DMS79 (cell line): ENCODE data around the gene OR4D2.

ENCODE experiments used
- DNase-seq: peaks from one replicate; lab custom pipeline; 2025; lab: John Stamatoyannopoulos, UW

OR4D2 gene

DNA sequence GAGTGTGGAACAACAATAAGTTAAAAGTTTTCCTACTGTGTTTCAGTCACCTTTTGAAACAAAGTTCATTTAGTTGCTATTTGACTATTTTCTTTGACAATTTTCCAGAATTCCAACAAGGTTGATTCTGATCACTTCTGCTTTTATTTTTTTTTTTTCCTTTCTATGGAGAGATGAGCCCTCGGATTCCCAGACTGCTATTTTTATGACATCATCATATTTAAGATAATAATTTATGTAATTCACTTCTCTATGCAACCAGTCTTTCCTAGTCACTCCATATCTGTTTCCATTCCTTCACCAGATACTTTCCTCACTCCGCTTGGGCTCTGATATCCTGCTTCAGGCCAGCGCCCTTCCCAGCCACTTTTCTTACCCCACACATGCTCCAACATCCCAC, 8.1 kb downstream of the OR4D2 start:
- no peak for DNase-seq

DNA sequence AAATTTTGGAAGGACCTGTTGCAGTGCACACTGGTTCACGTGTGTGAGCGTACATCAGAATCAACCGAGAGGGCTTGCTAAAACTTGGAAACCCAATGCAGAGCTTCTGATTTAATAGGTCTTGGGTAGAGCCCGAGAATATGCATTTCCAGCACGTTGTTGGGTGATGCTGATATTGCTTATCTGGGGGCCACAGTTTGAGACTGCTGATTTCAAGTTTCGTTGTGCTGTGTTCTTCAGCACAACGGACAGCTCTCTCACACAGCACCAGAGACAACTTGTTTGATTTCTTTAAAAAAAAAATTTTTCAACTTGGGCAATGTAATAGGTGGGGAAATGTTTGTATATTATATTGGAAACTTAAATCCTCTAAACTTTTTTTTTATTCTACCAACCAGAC, 9.4 kb downstream of the OR4D2 start:
- no peak for DNase-seq

DNA sequence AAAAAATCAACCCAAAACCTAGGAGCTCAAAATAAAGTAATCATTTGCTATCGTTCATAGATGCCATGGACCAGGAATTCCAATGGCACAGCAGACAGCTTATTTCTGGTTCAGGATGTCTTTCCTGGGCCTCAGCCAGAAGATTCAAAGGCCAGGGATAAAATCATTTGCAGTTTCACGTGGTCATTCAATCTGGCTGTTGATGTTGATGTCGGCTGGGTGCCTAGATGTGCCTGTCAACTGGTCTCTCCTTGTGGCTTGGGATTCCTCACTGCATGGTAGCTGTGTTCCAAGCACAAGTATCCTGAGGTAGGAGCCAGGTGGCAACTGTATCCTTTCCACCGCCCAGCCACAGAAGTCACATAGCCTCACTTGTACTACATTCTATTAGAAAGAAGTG, 15.0 kb downstream of the OR4D2 start:
- no peak for DNase-seq

DNA sequence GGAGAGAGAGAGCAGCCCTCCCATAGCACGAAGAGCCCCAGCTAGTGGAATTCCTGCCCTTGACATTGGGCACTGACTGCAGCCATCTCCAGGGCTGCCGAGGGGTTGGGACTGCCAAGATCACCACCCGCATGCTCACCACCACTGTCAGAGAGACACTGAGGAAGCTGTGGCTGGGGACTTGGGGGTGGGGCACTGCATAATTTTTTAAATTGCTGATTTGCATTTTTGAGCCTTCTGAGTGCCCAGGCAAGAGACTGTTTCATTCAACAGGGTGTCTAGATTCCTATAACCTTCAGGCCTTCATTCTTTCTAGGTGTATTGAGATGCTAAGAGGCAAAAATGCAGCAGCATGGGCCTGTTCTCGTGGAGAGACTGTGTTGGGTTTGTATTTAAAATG, 16.7 kb downstream of the OR4D2 start:
- DNase-seq: no peak

DNA sequence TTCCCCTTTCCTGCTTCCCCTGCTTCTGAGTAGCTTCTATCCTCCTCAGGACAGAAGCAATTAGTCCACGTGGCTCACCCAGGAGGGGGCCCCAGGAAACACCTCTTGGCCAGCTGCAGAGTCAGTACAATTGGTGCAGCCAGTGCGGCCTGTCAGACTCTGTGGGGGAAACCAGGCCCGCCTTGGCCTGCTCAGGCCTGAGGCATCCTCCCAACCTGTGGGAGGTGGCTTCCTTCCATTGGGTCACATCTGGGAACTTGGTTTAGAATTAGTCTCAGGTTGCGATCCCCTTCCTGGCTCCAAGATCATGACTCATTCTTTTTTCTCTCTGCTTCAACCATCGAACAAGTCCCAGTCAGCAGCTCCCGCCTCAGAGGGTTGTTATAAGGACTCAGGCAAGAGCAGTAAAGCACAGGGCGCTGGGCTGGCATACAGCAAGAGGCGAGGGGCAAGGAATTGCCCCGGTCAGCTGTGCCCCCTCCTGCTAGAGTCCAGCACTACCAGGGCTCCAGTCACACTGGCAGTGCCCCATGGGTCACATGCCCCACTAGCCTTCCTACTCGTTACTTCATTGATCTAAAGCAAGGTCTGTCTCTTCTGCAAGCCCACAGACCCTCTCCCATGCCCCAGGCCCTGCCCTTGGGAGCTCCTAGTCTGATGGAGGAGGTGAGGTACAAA, 17.7 kb downstream of the OR4D2 start:
- DNase-seq: no peak

DNA sequence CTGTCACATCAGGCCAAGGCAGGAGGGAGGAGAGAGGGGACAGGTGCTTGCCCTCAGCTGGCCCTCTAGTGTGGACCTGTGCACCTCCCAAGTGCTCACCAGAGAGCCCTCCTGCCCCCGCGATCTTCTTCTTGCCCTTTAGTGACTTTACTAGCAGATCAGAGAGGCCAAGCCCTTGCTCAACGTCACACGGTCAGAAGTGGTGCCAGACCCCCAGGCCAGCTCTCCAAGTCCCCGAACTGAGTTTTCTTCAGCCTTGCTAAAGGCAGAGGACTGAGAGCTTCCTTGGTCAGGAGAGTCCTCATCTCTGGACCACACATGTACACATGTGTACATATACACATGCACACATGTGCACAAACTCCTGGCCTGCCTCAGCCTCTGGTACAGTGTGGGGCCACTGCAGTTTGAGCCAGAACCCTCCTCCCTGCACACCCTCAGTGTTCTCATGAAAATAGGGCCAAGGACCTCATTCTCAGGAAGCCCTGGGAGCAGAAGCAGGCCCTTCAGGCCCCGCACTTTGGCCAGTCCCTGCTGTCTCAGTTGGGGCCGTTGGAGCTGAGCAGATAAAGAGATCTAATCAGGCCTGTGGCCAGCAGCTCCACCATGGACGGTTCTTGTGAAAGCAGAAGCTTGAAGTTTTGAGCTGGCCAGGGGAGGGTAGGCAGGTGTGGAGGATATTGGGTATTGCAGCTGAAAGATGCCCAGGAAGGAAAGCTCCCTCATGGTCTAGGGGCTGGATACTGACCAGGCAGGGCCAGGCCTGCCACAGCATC, 18.4 kb downstream of the OR4D2 start:
- DNase-seq: no peak

DNA sequence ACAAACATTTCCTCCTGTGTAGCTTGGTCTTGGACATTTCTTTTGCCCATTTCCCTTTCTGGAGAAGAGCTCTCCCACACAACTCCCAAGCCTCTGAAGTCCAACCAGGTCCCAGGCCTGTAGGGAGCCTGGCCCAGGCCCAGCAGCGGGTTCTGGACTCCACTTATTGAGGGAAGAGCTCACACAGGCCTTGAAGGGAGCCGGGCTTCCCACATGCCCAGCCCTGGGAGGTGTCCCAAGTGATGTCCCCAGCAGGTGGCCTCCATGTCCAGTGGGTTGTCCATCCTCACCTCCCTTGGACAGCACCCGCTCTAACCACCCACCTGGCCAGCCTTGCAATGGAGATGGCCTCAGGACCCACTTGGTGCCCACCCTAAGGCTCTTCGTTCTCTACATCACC, 19.8 kb downstream of the OR4D2 start:
- no peak for DNase-seq

DNA sequence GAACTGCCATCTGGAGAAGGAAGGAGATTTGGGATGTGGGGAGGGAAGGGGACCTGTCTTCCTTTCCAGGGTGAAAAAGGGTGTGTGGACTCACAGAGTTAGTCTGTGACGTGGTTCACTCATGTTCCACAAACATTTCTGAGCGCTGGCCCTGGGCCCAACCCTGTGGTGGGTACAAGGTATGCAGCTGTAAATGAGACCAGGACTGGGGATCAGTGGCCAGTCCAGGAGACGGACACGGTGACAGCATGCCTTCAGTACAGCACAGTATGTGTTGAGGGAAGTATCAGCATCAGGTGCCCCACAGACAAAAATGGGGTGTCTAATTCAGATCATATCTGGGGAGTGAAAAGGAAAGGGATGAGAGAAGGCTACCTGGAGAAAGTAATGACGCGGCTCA, 20.3 kb downstream of the OR4D2 start:
- no peak for DNase-seq

DNA sequence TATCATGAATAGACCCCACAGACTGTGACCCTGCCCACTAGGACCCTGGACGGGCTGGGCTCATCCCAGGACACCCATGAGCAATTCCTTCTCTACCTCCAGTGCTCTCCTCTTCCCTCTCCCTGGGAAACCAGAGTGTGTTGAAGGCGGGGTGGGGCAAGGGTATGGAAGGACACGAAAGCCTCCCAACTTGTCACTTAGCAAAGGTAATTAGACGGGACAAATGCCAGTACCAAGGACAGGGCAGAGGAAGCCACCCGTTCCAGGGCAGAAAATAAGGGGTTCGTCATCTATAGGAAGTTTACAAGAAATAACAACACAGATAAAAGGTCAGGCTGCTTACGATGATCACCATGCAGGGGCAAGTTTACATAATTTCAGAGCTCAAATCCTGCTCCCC, 20.9 kb downstream of the OR4D2 start:
- no peak for DNase-seq

DNA sequence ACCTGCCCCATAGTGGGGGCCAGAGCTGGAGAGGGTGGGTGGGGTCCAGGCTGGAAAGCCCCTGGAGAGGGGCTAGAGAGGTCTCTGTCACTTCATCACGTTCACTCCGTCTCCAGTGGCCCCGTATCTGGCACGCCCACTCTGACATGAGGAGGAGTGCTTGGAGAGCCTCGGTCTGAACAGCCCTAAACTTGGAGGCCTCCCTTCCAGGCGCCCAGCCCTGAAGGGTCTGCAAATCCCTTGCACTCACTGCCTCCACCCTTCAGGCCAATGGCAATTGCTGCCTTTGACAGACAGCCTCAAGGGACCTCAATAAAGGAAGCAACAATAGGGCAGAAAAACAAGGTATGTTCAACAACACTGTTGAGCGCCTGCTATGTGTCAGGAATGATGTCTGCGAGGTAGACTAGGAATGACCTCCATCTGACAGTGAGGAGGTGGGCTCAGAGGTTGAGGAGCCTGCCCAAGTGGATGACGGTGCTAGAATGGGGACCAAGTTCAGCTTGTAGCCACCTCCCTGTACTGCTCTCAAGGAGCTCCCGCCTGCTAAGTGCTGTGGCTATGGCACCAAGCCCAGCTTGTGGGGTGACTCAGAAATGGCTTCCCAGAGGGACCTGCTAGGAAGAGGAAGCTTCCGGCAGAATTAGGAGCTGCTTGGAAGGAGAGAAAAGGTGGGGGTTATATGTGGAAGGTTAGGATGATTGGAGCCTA, 22.8 kb downstream of the OR4D2 start:
- peak; percentile 65 for DNase-seq

DNA sequence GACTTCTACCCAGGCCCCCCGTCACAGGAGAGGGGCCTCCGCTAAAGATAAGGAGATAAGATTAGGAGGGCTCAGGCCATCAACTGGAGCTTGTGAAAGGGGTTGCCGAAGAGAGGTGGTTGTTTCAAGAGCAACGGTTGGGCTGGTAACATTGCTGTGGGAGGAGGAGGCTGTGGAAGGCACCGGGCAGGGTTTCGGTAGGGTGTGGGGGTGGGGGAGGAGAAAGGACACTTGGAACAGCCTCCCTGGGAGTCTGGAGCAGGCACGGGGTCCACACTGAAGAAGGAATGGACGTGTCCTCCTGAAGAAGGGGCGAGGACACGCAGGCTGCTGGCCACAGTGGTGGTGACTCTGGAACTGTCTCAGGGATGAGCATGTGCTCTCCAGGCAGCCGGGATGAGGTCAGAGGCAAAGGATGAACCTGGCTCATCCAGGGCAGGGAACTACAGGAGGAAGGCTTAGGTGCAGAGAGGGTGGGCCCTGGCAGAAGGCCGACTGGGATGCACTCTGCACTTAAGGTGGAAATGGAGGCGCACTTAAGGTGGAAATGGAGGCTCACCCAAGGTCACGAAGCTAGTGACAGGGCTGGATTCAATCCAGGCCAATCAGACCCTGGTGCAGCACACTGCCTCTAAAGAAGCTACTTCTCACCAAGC, 24.6 kb downstream of the OR4D2 start:
- no peak for DNase-seq

DNA sequence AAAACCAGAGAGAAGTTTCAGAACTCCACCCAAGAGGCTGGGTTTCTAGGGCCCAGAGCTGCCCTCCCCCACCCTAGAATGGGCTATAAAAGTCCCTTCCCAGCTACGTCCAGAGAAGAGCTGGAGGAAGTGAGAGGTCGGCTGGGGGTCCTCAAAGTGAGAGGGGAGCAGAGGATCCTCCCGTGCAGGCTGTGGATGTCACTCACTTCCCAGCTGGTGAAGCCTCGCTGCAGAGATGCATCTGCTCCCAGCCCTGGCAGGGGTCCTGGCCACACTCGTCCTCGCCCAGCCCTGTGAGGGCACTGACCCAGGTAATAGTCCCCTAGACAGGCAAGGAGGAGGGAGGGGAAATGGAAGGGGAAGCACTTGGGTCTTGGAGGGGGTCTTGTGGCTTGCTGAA, 25.8 kb downstream of the OR4D2 start, which contains the start of gene EPX:
EPX (plus strand) TSS at position 115 of the 400 bp plus-strand sequence; CDS start at position 236, 121 bp downstream.
- no peak for DNase-seq

DNA sequence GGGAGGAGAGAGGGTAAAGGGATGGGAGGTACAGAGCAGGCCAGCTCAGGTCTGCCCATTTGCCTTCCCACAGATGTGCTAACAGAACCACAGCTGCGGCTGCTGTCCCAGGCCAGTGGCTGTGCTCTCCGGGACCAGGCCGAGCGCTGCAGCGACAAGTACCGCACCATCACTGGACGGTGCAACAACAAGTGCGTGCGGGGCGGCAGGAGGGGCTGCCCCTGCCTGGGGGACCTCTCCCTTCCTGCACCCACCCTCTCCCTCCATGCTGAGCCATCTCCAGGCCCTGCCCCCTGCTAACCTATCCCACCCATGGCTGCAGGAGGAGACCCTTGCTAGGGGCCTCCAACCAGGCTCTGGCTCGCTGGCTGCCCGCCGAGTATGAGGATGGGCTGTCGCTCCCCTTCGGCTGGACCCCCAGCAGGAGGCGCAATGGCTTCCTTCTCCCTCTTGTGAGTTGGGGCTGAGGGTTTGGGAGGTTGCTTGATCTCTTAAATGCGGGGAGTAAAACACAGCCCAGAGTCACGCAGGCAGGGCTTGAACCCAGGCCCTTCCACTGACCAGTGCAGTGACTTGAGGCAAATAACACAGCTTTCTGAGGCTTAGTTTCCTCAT, 27.0 kb downstream of the OR4D2 start:
- DNase-seq: no peak

DNA sequence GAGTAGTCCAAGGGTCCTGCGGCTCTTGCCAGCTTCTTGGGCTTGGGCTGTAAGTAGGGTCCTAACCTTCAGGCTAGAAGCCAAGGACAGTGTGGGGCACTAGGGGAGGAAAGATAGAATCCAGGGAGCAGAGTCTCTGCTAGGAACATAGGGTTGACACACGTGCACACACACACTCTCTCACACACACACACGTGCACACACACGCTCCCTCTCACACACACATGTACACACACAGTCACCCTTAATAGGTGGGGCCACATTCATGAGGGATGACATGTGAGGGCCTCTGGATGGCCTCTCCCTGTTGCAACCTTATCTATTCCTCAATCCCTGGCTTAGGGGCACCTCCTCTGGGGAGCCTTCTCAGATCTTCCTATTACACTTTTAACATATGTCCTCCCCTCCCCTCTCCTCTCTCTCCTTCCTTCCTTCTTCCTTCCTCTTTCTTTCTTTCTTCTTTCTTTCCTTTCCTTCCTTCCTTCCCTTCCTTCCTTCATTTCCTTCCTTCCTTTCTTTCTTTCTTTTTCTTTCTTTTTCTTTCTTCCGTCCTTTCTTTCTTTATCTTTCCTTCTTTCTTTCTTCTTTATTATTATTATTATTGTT, 28.8 kb downstream of the OR4D2 start:
- DNase-seq: no peak

DNA sequence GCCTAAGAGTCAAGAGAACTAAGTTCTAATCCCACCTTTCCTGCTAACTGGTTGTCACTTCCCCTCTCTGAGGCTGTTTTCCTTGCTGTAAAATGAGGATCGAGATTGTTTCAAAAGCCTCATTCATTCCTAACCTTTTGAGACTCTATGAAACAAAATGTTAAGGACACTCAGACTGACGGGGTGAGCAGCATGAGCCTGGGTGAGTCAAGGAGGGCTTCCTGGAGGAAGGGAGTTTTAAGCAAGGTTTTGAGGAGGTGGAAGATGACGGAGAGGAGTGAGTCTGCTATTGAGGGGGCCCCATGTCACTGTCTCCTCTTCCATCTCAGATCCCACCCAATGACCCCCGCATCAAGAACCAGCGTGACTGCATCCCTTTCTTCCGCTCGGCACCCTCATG, 29.8 kb downstream of the OR4D2 start:
- no peak for DNase-seq

DNA sequence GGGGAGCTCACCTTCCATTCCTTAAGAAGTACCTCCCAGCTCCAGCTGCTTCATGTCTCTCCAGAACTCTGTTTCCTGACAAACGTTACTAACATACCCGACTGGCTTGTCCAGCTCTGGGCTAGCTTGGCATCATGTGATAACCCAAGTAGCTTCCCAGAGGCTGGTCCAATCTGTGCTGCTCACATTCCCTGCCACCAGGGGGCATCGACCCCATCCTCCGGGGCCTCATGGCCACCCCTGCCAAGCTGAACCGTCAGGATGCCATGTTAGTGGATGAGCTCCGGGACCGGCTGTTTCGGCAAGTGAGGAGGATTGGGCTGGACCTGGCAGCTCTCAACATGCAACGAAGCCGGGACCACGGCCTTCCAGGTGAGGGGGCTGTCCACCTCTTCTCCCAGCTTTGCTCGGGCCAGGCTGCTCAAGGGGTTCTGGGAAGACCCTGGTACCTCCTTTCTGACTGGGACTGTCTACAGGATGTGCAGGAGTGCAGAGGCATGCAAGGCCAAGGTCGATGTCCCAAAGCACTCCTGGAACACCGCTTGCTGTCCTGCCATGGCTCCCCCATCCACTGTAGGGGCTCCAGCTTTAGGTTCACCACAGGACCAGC, 33.3 kb downstream of the OR4D2 start:
- no peak for DNase-seq

DNA sequence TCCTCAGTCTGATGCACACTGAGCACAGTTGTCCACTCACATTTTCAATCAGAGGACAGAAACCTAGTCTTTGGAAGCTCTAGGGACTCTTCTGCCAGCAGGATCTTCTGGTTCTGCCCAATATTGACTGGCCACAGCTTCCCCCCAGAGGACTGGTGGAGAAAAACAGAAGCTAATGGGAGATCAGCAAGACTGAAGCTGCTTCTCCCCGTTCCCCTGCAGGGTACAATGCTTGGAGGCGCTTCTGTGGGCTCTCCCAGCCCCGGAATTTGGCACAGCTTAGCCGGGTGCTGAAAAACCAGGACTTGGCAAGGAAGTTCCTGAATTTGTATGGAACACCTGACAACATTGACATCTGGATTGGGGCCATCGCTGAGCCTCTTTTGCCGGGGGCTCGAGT, 36.1 kb downstream of the OR4D2 start:
- DNase-seq: no peak

DNA sequence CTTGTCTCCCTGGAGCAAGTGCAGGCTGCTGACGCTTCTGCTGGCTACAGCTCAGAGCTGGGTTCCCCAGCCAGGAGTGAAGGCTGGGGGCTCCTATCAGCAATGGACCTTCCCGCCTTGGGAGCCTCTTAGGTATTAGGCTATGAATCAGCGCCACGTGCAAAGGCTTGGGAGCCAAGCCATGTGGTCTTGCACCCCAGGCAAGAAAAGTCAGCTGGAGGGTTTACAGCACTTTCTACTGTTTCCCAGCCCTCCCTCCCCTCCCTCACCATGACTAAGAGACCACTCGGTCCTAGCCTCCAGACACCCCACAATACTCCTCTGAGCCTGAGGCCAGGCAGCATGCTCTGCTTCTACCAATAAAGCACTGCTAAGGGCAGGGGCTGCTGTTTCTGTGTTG, 38.0 kb downstream of the OR4D2 start:
- DNase-seq: no peak

DNA sequence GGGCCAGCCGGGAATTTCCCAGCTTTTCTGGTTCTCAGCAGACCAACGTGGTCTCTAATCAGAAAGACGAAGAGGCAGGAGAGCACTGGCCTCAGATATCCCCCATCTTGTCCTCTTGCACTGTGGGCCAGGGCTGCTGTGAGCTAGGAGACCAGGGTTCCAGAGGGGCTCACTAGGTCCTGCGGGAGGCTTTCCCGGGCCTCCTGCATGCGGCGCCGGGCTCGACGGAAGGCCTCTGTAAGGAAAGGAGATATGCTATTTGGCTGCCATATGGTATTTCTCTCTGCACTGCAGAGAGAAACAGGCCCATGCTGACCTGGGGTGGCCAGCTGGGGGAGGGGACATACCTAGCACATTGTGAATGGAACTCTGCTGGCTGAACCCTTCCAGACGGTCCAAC, 39.2 kb downstream of the OR4D2 start:
- DNase-seq: no peak

DNA sequence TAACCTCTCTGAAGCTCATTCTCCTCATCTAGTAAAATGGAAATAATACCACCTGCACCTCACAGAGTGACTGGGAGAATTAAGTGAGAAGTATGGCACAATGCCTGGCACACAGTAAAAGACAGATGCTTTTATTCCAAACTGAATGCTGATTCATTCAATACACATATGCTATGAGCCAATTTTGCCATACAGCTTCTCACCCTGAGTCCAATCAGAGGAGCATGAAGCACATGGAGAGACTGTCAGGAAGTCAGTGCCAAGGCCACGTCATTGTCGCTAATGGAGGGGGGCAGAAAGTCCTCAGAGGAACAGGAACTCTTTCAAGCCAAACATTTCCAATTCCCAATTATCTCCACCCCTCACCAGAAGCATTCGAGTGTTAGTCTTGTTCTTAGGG, 40.7 kb downstream of the OR4D2 start:
- no peak for DNase-seq

DNA sequence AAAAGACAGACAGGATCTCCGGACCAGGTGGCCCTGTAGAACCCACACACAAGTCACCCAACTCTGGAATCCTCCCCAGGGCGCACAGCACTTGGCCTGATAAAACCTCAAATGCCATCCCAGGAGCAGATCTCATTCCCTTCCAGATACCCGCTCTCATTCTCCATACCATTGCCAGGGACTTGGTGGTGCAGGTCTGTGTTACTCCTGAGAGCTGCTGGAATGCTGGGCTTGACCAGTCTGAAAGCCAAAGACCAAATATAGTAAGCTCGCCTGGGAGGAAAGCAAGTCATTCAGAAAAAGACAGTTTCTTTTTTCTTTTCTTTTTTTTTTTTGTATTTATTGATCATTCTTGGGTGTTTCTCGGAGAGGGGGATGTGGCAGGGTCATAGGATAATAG, 41.6 kb downstream of the OR4D2 start:
- DNase-seq: no peak
